BLaER1 treated with 17β-estradiol and CSF1 and Interleukin-3, amounts not matched to agents 10 nM and 100 nM (cell line): ENCODE data around the gene OR2V2.
A peak's percentile ranks its signal among the peaks of the same experiment; 100 is the strongest.
"Not testable (repeated sequence)": the region's sequence is repeated elsewhere in the genome, so short reads cannot be mapped to it uniquely, and the experiment has no call there.

Experiments used
- H3K27ac ChIP-seq, 11 experiments: shearing (Covaris generic); formaldehyde crosslinking; 2 replicates each; pipeline ENCODE4 v1.8.1; 2022
- H3K27me3 ChIP-seq, 11 experiments: shearing (Covaris generic); formaldehyde crosslinking; 2 replicates each; pipeline ENCODE4 v1.8.1; 2022
- H3K36me3 ChIP-seq, 11 experiments: shearing (Covaris generic); formaldehyde crosslinking; 2 replicates each; pipeline ENCODE4 v1.8.1; 2022
- H3K4me1 ChIP-seq, 10 experiments: shearing (Covaris generic); formaldehyde crosslinking; 2 replicates each; pipeline ENCODE4 v1.8.1; 2022
- H3K4me2 ChIP-seq, 11 experiments: shearing (Covaris generic); formaldehyde crosslinking; 2 replicates each; pipeline ENCODE4 v1.8.1; 2022
- H3K4me3 ChIP-seq, 10 experiments: shearing (Covaris generic); formaldehyde crosslinking; 2 replicates each; pipeline ENCODE4 v1.8.1; 2022
- H3K9ac ChIP-seq, 11 experiments: shearing (Covaris generic); formaldehyde crosslinking; 2 replicates each; pipeline ENCODE4 v1.8.1; 2022
- H3K9me3 ChIP-seq, 11 experiments: shearing (Covaris generic); formaldehyde crosslinking; replicated peaks in 1 of 11; 2 replicates each; pipeline ENCODE4 v1.8.1; 2022
- H4K20me1 ChIP-seq, 11 experiments: shearing (Covaris generic); formaldehyde crosslinking; 2 replicates each; pipeline ENCODE4 v1.8.1; 2022
- Cebpa-rat ChIP-seq, 11 experiments: shearing (Covaris generic); IDR thresholded peaks; 2 replicates each; pipeline ENCODE4 v1.8.1; 2022

OR2V2 gene

GRCh38 chr5:181170237-181170825, 22.9 kb downstream of the OR2V2 start:
- no peak for TF ChIP-seq Cebpa-rat (IDR thresholded peaks at IDR 0.05)
- H3K9me3 ChIP-seq: 0 out of 22 replicates have a peak, but pooled peaks cover 0 to 6% (median 0%) of the 10 kb centered on the region in 11 experiments
- H3K9ac ChIP-seq: peak overlapping the region in 2 of 11 experiments; percentile 14 to 37; a peak in 1 of 22 replicates
- H3K4me3 ChIP-seq: peak overlapping the region in 5 of 10 experiments; percentile 18 to 46 (median 30); a peak in 8 of 20 replicates
- no peaks in the 10 kb centered on the region for H4K20me1 ChIP-seq
- peaks cover 57 to 85% (median 77%) of the 10 kb centered on the region in 10 experiments for H3K4me1 ChIP-seq
- peak overlapping the region; percentile 45 to 86 (median 79) for H3K4me2 ChIP-seq
- H3K36me3 ChIP-seq: no peaks in the 10 kb centered on the region
- peaks cover 0 to 20% (median 5%) of the 10 kb centered on the region in 11 experiments; a peak in 10 of 22 replicates for H3K27me3 ChIP-seq
- peak overlapping the region in 4 of 11 experiments; percentile 6 to 46 (median 18); a peak in 5 of 22 replicates for H3K27ac ChIP-seq

DNA sequence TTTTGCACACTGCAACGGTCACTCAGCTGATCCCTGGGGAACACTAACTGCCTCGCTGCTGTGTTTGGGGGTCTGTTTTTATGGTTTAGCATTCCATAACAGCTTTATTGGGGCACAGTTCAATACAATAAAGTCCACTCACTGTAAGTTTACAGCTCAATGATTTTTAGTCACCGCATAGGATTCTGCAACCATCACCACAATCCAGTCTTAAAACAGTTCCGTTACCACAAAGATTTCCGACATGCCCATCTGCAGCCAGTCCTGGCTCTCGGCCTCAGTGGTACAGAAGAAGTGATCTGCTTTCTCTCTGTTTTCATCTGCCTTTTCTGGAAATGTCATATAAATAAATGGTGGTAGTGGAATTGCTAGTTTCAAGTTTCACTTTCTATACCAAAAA, 23.6 kb downstream of the OR2V2 start:
- Histone ChIP-seq H3K27ac (peak overlapping the region in 3 of 11 experiments; percentile 31 to 36 (median 33); a peak in 3 of 22 replicates), H3K9ac (no peak overlapping the region), H3K4me3 (no peak overlapping the region), H3K4me2 (peak overlapping the region; percentile 45 to 86 (median 79); a peak in 21 of 22 replicates), H3K4me1 (peaks cover 57 to 86% (median 76%) of the 10 kb centered on the region in 10 experiments), H3K36me3 (no peaks in the 10 kb centered on the region), H4K20me1 (no peaks in the 10 kb centered on the region), H3K27me3 (peaks cover 0 to 20% (median 5%) of the 10 kb centered on the region in 11 experiments; a peak in 10 of 22 replicates), H3K9me3 (0 out of 22 replicates have a peak, but pooled peaks cover 0 to 6% (median 0%) of the 10 kb centered on the region in 11 experiments)
- TF ChIP-seq Cebpa-rat (IDR thresholded peaks at IDR 0.05): peak in 6 of 11 experiments; percentile 32 to 70 (median 48); a peak in 6 of 22 replicates

DNA sequence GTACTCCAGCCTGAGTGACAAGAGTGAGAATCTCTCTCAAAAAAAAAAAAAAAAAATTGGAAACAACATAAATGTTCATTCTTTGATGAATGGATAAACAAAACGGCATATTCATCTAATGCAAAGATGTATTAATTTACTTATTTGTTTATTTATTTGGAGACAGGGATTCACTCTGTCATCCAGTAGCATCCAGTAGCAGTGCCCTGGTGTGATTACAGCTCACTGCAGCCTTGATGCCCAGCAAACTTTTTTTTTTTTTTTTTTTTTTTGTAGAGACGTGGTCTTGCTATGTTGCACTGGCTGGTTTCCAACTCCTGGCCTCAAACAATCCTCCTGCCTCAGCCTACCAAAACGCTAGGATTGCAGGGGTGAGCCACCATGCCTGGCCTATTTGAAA, 24.4 kb downstream of the OR2V2 start:
- Histone ChIP-seq H3K4me3 (no peak overlapping the region), H3K4me1 (peaks cover 55 to 78% (median 69%) of the 10 kb centered on the region in 10 experiments), H3K9me3 (0 out of 22 replicates have a peak, but pooled peaks cover 0 to 6% (median 0%) of the 10 kb centered on the region in 11 experiments), H4K20me1 (no peaks in the 10 kb centered on the region), H3K27me3 (peaks cover 0 to 20% (median 5%) of the 10 kb centered on the region in 11 experiments; a peak in 10 of 22 replicates), H3K9ac (no peak overlapping the region), H3K4me2 (peak overlapping the region in 10 of 11 experiments; percentile 66 to 86 (median 79); a peak in 18 of 22 replicates), H3K27ac (peak overlapping the region in 4 of 11 experiments; percentile 31 to 36 (median 36); a peak in 1 of 22 replicates), H3K36me3 (no peaks in the 10 kb centered on the region)
- TF ChIP-seq Cebpa-rat (IDR thresholded peaks at IDR 0.05): no peak

DNA sequence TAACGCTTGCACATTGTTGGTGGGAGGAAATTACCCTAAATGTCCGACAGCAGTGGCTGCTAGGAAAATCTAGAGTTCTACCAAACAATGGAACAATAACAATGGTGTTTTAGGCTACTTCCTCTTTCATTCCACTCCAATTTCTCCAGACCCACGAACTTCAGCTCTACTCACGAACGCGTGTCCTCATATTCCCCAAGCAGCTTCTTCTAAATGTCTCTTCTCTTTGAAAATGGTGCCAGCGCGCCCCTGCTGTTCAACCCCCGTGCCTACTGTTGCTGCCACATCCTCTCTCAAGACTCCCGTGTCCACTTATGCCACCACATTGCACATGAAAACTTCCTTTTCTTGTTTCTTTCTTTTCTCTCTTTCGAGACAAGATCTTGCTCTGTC, 25.6 kb downstream of the OR2V2 start:
- no peak for TF ChIP-seq Cebpa-rat (IDR thresholded peaks at IDR 0.05)
- peaks cover 44 to 66% (median 57%) of the 10 kb centered on the region in 10 experiments for H3K4me1 ChIP-seq
- no peaks in the 10 kb centered on the region for H3K36me3 ChIP-seq
- H3K9me3 ChIP-seq: 0 out of 22 replicates have a peak, but pooled peaks cover 0 to 6% (median 0%) of the 10 kb centered on the region in 11 experiments
- peak overlapping the region; percentile 25 to 71 (median 63); a peak in 20 of 22 replicates for H3K9ac ChIP-seq
- H3K4me2 ChIP-seq: peak overlapping the region; percentile 66 to 95 (median 79)
- peaks cover 0 to 20% (median 5%) of the 10 kb centered on the region in 11 experiments; a peak in 10 of 22 replicates for H3K27me3 ChIP-seq
- H3K4me3 ChIP-seq: peak overlapping the region; percentile 39 to 62 (median 53)
- peak overlapping the region; percentile 26 to 77 (median 71); a peak in 21 of 22 replicates for H3K27ac ChIP-seq
- no peaks in the 10 kb centered on the region for H4K20me1 ChIP-seq

- no peaks in the 10 kb centered on the region for H3K36me3 ChIP-seq
- peak overlapping the region; percentile 26 to 77 (median 71); a peak in 20 of 22 replicates for H3K27ac ChIP-seq
- H3K27me3 ChIP-seq: peaks cover 0 to 15% (median 5%) of the 10 kb centered on the region in 11 experiments; a peak in 10 of 22 replicates
- H4K20me1 ChIP-seq: no peaks in the 10 kb centered on the region
- H3K4me1 ChIP-seq: peaks cover 37 to 59% (median 50%) of the 10 kb centered on the region in 10 experiments
- peak overlapping the region; percentile 39 to 62 (median 53) for H3K4me3 ChIP-seq
- peak overlapping the region; percentile 66 to 95 (median 79) for H3K4me2 ChIP-seq
- TF ChIP-seq Cebpa-rat (IDR thresholded peaks at IDR 0.05): no peak; a peak in 1 of 22 replicates
- H3K9me3 ChIP-seq: 0 out of 22 replicates have a peak, but pooled peaks cover 0 to 6% (median 0%) of the 10 kb centered on the region in 11 experiments
- peak overlapping the region; percentile 25 to 71 (median 63); a peak in 20 of 22 replicates for H3K9ac ChIP-seq
Measured at GRCh38 chr5:181173420-181174342, 26.3 kb downstream of the OR2V2 start.

GRCh38 chr5:181176254-181176952, 29.0 kb downstream of the OR2V2 start:
- H3K4me3 ChIP-seq: no peak overlapping the region
- no peak for TF ChIP-seq Cebpa-rat (IDR thresholded peaks at IDR 0.05)
- H3K36me3 ChIP-seq: no peaks in the 10 kb centered on the region
- 0 out of 22 replicates have a peak, but pooled peaks cover 0 to 6% (median 0%) of the 10 kb centered on the region in 11 experiments for H3K9me3 ChIP-seq
- H3K4me2 ChIP-seq: no peak overlapping the region
- H3K9ac ChIP-seq: no peak overlapping the region
- no peak overlapping the region for H3K27ac ChIP-seq
- no peaks in the 10 kb centered on the region for H4K20me1 ChIP-seq
- H3K27me3 ChIP-seq: no peaks in the 10 kb centered on the region
- H3K4me1 ChIP-seq: peaks cover 24 to 42% (median 36%) of the 10 kb centered on the region in 10 experiments

- H3K4me3 ChIP-seq, H3K36me3 ChIP-seq, H3K9ac ChIP-seq, H4K20me1 ChIP-seq, H3K4me2 ChIP-seq, H3K27ac ChIP-seq, H3K27me3 ChIP-seq, H3K9me3 ChIP-seq: not testable (repeated sequence)
- H3K4me1 ChIP-seq: peaks cover 21 to 38% (median 33%) of the 10 kb centered on the region in 10 experiments
Measured at GRCh38 chr5:181177559-181177958, 30.2 kb downstream of the OR2V2 start.
